HUDEP-2 (cell line): ENCODE measurements around the gene NAALAD2.
"Not testable (repeated sequence)": the region's sequence is repeated elsewhere in the genome, so short reads cannot be mapped to it uniquely, and the experiment has no call there.

ENCODE experiments used
- DNase-seq, 76 experiments: peaks; one replicate each; lab custom pipeline; 2025; ENCODE audit not compliant: unreplicated experiment in 76 of 76; lab: John Stamatoyannopoulos, UW

The NAALAD2 gene

GRCh38 chr11:90239967-90240636 lies 105.6 kb downstream of the NAALAD2 start:
- not testable (repeated sequence) for DNase-seq

- DNase-seq = no peak
Observed at GRCh38 chr11:90241414-90241813, 107.0 kb downstream of the NAALAD2 start.
